ENCODE results near the gene KRTAP2-3.

DNA sequence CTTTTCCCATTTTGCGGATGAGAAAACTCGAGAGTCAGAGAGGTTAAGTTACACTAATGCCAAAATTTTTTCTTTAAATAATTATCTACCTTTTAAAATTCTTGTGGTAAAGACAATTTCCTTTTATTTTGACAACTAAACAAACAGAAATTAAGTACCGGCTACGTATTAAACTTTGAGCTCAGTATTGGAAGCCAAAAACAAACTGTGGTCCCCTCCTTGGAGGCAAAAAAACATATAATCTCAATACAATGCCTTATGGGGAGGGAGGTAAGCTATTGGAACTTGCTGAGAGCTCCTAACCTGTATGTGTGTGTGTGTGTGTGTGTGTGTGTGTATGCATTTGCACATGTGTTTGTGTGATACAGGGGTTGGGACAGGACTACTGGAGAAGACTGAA lies 3.5 kb upstream of the KRTAP2-3 start:
- no peak for TF ChIP-seq JUNB (IDR thresholded peaks at IDR 0.05; ENCODE audit: unreplicated experiment)
- TF ChIP-seq, protein P1, sequence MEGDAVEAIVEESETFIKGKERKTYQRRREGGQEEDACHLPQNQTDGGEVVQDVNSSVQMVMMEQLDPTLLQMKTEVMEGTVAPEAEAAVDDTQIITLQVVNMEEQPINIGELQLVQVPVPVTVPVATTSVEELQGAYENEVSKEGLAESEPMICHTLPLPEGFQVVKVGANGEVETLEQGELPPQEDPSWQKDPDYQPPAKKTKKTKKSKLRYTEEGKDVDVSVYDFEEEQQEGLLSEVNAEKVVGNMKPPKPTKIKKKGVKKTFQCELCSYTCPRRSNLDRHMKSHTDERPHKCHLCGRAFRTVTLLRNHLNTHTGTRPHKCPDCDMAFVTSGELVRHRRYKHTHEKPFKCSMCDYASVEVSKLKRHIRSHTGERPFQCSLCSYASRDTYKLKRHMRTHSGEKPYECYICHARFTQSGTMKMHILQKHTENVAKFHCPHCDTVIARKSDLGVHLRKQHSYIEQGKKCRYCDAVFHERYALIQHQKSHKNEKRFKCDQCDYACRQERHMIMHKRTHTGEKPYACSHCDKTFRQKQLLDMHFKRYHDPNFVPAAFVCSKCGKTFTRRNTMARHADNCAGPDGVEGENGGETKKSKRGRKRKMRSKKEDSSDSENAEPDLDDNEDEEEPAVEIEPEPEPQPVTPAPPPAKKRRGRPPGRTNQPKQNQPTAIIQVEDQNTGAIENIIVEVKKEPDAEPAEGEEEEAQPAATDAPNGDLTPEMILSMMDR (conservative IDR thresholded peaks at IDR 0.05; ENCODE audit: low read depth in 2 of 2), result no peak
- no peak for TF ChIP-seq POLR2AphosphoS5 (IDR thresholded peaks at IDR 0.05; ENCODE audit: low read depth)
- TF ChIP-seq EZH2 (IDR thresholded peaks at IDR 0.05; ENCODE audit: low read depth, unreplicated experiment), result no peak
- TF ChIP-seq CREB1 (CRISPR knock-in tag; IDR thresholded peaks at IDR 0.05; ENCODE audit: low read depth), result no peak
- no peak for TF ChIP-seq REST (IDR thresholded peaks at IDR 0.05; ENCODE audit: unreplicated experiment)
- TF ChIP-seq EZH2phosphoT487 (IDR thresholded peaks at IDR 0.05; ENCODE audit: unreplicated experiment), result no peak
- TF ChIP-seq ZNF114 (CRISPR knock-in tag; IDR thresholded peaks at IDR 0.05), result no peak
- no peak for TF ChIP-seq NANOG (IDR thresholded peaks at IDR 0.05; ENCODE audit: borderline replicate concordance)
- no peak for TF ChIP-seq ETS1 (IDR thresholded peaks at IDR 0.05)
- no peak for TF ChIP-seq ZNF331 (CRISPR knock-in tag; IDR thresholded peaks at IDR 0.05; ENCODE audit: low read depth)
- TF ChIP-seq, protein P2, sequence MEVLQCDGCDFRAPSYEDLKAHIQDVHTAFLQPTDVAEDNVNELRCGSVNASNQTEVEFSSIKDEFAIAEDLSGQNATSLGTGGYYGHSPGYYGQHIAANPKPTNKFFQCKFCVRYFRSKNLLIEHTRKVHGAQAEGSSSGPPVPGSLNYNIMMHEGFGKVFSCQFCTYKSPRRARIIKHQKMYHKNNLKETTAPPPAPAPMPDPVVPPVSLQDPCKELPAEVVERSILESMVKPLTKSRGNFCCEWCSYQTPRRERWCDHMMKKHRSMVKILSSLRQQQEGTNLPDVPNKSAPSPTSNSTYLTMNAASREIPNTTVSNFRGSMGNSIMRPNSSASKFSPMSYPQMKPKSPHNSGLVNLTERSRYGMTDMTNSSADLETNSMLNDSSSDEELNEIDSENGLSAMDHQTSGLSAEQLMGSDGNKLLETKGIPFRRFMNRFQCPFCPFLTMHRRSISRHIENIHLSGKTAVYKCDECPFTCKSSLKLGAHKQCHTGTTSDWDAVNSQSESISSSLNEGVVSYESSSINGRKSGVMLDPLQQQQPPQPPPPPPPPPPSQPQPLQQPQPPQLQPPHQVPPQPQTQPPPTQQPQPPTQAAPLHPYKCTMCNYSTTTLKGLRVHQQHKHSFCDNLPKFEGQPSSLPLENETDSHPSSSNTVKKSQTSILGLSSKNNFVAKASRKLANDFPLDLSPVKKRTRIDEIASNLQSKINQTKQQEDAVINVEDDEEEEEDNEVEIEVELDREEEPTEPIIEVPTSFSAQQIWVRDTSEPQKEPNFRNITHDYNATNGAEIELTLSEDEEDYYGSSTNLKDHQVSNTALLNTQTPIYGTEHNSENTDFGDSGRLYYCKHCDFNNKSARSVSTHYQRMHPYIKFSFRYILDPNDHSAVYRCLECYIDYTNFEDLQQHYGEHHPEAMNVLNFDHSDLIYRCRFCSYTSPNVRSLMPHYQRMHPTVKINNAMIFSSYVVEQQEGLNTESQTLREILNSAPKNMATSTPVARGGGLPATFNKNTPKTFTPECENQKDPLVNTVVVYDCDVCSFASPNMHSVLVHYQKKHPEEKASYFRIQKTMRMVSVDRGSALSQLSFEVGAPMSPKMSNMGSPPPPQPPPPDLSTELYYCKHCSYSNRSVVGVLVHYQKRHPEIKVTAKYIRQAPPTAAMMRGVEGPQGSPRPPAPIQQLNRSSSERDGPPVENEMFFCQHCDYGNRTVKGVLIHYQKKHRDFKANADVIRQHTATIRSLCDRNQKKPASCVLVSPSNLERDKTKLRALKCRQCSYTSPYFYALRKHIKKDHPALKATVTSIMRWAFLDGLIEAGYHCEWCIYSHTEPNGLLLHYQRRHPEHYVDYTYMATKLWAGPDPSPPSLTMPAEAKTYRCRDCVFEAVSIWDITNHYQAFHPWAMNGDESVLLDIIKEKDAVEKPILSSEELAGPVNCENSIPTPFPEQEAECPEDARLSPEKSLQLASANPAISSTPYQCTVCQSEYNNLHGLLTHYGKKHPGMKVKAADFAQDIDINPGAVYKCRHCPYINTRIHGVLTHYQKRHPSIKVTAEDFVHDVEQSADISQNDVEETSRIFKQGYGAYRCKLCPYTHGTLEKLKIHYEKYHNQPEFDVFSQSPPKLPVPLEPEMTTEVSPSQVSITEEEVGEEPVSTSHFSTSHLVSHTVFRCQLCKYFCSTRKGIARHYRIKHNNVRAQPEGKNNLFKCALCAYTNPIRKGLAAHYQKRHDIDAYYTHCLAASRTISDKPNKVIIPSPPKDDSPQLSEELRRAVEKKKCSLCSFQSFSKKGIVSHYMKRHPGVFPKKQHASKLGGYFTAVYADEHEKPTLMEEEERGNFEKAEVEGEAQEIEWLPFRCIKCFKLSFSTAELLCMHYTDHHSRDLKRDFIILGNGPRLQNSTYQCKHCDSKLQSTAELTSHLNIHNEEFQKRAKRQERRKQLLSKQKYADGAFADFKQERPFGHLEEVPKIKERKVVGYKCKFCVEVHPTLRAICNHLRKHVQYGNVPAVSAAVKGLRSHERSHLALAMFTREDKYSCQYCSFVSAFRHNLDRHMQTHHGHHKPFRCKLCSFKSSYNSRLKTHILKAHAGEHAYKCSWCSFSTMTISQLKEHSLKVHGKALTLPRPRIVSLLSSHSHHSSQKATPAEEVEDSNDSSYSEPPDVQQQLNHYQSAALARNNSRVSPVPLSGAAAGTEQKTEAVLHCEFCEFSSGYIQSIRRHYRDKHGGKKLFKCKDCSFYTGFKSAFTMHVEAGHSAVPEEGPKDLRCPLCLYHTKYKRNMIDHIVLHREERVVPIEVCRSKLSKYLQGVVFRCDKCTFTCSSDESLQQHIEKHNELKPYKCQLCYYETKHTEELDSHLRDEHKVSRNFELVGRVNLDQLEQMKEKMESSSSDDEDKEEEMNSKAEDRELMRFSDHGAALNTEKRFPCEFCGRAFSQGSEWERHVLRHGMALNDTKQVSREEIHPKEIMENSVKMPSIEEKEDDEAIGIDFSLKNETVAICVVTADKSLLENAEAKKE (CRISPR knock-in tag; IDR thresholded peaks at IDR 0.05), result no peak
- TF ChIP-seq STAT1 (IDR thresholded peaks at IDR 0.05; ENCODE audit: unreplicated experiment), result no peak

Measured in GM23338 (cell line).